Measurements from ENCODE around the gene DDX52. TPM values are rescaled to one million over a fixed set of nuclear protein-coding genes. Genes with fewer than 3 reads are reported as not detected.
A peak's percentile ranks its signal among the peaks of the same experiment; 100 is the strongest.
"Not testable (repeated sequence)": the region's sequence is repeated elsewhere in the genome, so short reads cannot be mapped to it uniquely, and the experiment has no call there.

DDX52 gene
- total RNA-seq, 1 experiment from 2014 or later: 65.4 TPM

GRCh38 chr17:37610971-37611370, 32.3 kb downstream of the DDX52 start:
- Histone ChIP-seq H3K27me3 (ENCODE audit: insufficient read depth, low read length) (no peaks in the 10 kb centered on the region), H2BK15ac (ENCODE audit: low read depth, low read length) (no peak overlapping the region), H3K27ac (ENCODE audit: insufficient read length, low read depth, low read length) (no peak overlapping the region), H2BK12ac (ENCODE audit: insufficient read length, low read depth, low read length) (no peak overlapping the region), H3K14ac (ENCODE audit: insufficient read depth, low read length) (no peak overlapping the region), H4K8ac (replicated peaks; ENCODE audit: insufficient read length, low read depth, low read length) (no peak overlapping the region), H2BK120ac (ENCODE audit: low read depth, low read length, poor library complexity, severe bottlenecking) (no peak overlapping the region), H4K5ac (ENCODE audit: insufficient read length, low read depth, low read length) (no peak overlapping the region), H3T11ph (ENCODE audit: low read length) (no peak overlapping the region), H3K18ac (ENCODE audit: insufficient read length, low read depth, low read length) (no peak overlapping the region), H3K23ac (ENCODE audit: insufficient read length, low read depth, low read length) (no peak overlapping the region), H3K4me1 (ENCODE audit: insufficient read depth, low read length) (no peaks in the 10 kb centered on the region), H3K79me1 (ENCODE audit: insufficient read depth, low read depth, low read length, poor library complexity, severe bottlenecking) (peaks cover 4% of the 10 kb centered on the region), H3K4me2 (ENCODE audit: insufficient read depth, insufficient read length, low read length) (no peak overlapping the region), H4K20me1 (ENCODE audit: control insufficient read depth, insufficient read depth, insufficient read length) (no peaks in the 10 kb centered on the region), H3K9me3 (ENCODE audit: control insufficient read depth, low read depth, low read length) (no peaks in the 10 kb centered on the region), H2BK20ac (ENCODE audit: low read depth, low read length, poor library complexity, severe bottlenecking) (no peak overlapping the region), H3K56ac (ENCODE audit: insufficient read length, low read depth, low read length) (no peak overlapping the region), H3K9ac (ENCODE audit: extremely low read depth, insufficient read length, low read length) (no peak overlapping the region), H2AK5ac (ENCODE audit: insufficient read length, low read length) (no peak overlapping the region), H4K91ac (ENCODE audit: insufficient read length, low read depth, low read length) (no peak overlapping the region), H2AFZ (ENCODE audit: low read length) (no peak overlapping the region), H3K79me2 (ENCODE audit: insufficient read depth, low read length) (no peaks in the 10 kb centered on the region), H2BK5ac (ENCODE audit: insufficient read length, low read length) (no peak overlapping the region), H3K23me2 (ENCODE audit: insufficient read length, low read depth, low read length, poor library complexity, severe bottlenecking) (peaks cover 4% of the 10 kb centered on the region), H3K4ac (ENCODE audit: low read depth, low read length) (no peak overlapping the region)
- DNase-seq: no peak
- H3K4me1 Mint-ChIP-seq: peaks cover 4 to 11% of the 10 kb centered on the region in 2 experiments; a peak in 3 of 4 replicates
- H3K27me3 Mint-ChIP-seq (ENCODE audit: low read depth): no peaks in the 10 kb centered on the region
- WGBS (ENCODE audit: extremely low coverage, insufficient read length, low lambda C conversion rate): no CpG with 5 or more reads among the region's 1 CpG
- no peaks in the 10 kb centered on the region for H3K9me3 Mint-ChIP-seq
- no peak overlapping the region for H3K4me3 Mint-ChIP-seq
- no peak for TF ChIP-seq CTCF (conservative IDR thresholded peaks at IDR 0.05)
- peaks cover 2 to 30% (median 21%) of the 10 kb centered on the region in 3 experiments; a peak in 5 of 7 replicates for H3K36me3 Mint-ChIP-seq (ENCODE audit: insufficient read depth in 1 of 3, low read depth in 3 of 3)
- H3K27ac Mint-ChIP-seq: peak overlapping the region in 1 of 3 experiments; percentile 32; a peak in 2 of 7 replicates

- not testable (repeated sequence) for H3K9me3 Mint-ChIP-seq; H4K8ac ChIP-seq (replicated peaks; ENCODE audit: insufficient read length, low read depth, low read length); H2BK12ac ChIP-seq (ENCODE audit: insufficient read length, low read depth, low read length); H2BK20ac ChIP-seq (ENCODE audit: low read depth, low read length, poor library complexity, severe bottlenecking); H3K23me2 ChIP-seq (ENCODE audit: insufficient read length, low read depth, low read length, poor library complexity, severe bottlenecking); H2BK120ac ChIP-seq (ENCODE audit: low read depth, low read length, poor library complexity, severe bottlenecking); H3K9me3 ChIP-seq (ENCODE audit: control insufficient read depth, low read depth, low read length); H3T11ph ChIP-seq (ENCODE audit: low read length); H3K14ac ChIP-seq (ENCODE audit: insufficient read depth, low read length); H2AFZ ChIP-seq (ENCODE audit: low read length); H3K27me3 ChIP-seq (ENCODE audit: insufficient read depth, low read length); H4K5ac ChIP-seq (ENCODE audit: insufficient read length, low read depth, low read length); H3K18ac ChIP-seq (ENCODE audit: insufficient read length, low read depth, low read length); H3K79me2 ChIP-seq (ENCODE audit: insufficient read depth, low read length); H2BK15ac ChIP-seq (ENCODE audit: low read depth, low read length); H4K91ac ChIP-seq (ENCODE audit: insufficient read length, low read depth, low read length); H3K27me3 Mint-ChIP-seq (ENCODE audit: low read depth); H3K4me1 ChIP-seq (ENCODE audit: insufficient read depth, low read length); H3K27ac ChIP-seq (ENCODE audit: insufficient read length, low read depth, low read length); H2AK5ac ChIP-seq (ENCODE audit: insufficient read length, low read length); H3K9ac ChIP-seq (ENCODE audit: extremely low read depth, insufficient read length, low read length); H4K20me1 ChIP-seq (ENCODE audit: control insufficient read depth, insufficient read depth, insufficient read length); H2BK5ac ChIP-seq (ENCODE audit: insufficient read length, low read length); H3K23ac ChIP-seq (ENCODE audit: insufficient read length, low read depth, low read length); DNase-seq; H3K4ac ChIP-seq (ENCODE audit: low read depth, low read length); H3K79me1 ChIP-seq (ENCODE audit: insufficient read depth, low read depth, low read length, poor library complexity, severe bottlenecking); H3K56ac ChIP-seq (ENCODE audit: insufficient read length, low read depth, low read length)
- Mint-ChIP-seq H3K4me1 (peaks cover 4 to 11% of the 10 kb centered on the region in 2 experiments), H3K4me3 (peak overlapping the region; percentile 78 to 89), H3K27ac (peak overlapping the region in 2 of 3 experiments; percentile 95 to 97; a peak in 4 of 7 replicates), H3K36me3 (ENCODE audit: insufficient read depth in 1 of 3, low read depth in 3 of 3) (peaks cover 2 to 23% (median 22%) of the 10 kb centered on the region in 3 experiments; a peak in 5 of 7 replicates)
- H3K4me2 ChIP-seq (ENCODE audit: insufficient read depth, insufficient read length, low read length): peak overlapping the region; percentile 46
- no CpG with 5 or more reads among the region's 5 CpGs for WGBS (ENCODE audit: extremely low coverage, insufficient read length, low lambda C conversion rate)
These were observed 33.2 kb downstream of the DDX52 start for GRCh38 chr17:37610041-37610420.

Measured in H9 (cell line).